ENCODE measurements around the gene TNP2. TPM values are rescaled to one million over a fixed set of nuclear protein-coding genes. Genes with fewer than 3 reads are reported as not detected.

TNP2 gene
- total and polyA plus RNA-seq, 2 experiments from 2014 or later: not detected

DNA sequence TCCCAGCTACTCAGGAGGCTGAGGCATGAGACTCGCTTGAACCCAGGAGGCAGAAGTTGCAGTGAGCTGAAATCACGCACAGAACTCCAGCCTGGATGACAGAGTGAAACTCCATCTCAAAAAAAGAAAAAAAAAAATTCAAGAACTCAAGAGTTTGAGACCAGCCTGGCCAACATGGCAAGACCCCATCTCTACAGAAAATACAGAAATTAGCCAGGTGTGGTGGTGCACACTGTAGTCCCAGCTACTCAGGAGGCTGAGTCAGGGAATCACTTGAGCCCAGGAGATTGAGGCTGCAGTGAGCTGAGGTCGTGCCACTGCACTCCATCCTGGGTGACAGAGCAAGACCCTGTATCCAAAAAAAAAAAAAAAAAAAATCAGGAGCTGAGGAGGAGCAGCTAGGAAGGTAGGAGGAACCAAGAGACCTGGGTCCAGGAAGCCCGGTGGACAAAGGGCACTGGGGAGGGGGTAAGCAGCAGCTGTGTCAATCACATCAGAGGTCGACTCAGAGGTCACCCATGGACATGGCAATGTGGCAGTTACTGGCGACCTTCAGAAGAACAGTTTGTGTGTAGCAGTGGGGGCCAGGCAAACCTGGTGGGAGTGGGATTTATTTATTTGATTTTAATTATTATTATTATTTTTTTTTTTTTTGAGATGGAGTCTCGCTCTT is 23.1 kb upstream of the TNP2 start:
- Mint-ChIP-seq H3K27ac (no peak overlapping the region), H3K9me3 (no peaks in the 10 kb centered on the region), H3K27me3 (ENCODE audit: insufficient read depth, low read depth, poor library complexity) (peaks cover 4% of the 10 kb centered on the region), H3K36me3 (ENCODE audit: low read depth) (no peaks in the 10 kb centered on the region), H3K4me3 (no peak overlapping the region), H3K4me1 (peaks cover 24% of the 10 kb centered on the region)
- peaks cover 12% of the 10 kb centered on the region for H3K4me1 ChIP-seq (ENCODE audit: insufficient read depth)
- no peak overlapping the region for H2AFZ ChIP-seq
- H3K36me3 ChIP-seq (ENCODE audit: insufficient read depth): no peaks in the 10 kb centered on the region
- DNase-seq (ENCODE audit: low spot score): no peak
- no peak overlapping the region for H3K27ac ChIP-seq (ENCODE audit: low read depth)
- no peaks in the 10 kb centered on the region for H3K27me3 ChIP-seq (ENCODE audit: insufficient read depth)
- H3K4me3 ChIP-seq: no peak overlapping the region
- H3K79me2 ChIP-seq (replicated peaks; ENCODE audit: insufficient read depth): no peaks in the 10 kb centered on the region
- TF ChIP-seq, protein P1, sequence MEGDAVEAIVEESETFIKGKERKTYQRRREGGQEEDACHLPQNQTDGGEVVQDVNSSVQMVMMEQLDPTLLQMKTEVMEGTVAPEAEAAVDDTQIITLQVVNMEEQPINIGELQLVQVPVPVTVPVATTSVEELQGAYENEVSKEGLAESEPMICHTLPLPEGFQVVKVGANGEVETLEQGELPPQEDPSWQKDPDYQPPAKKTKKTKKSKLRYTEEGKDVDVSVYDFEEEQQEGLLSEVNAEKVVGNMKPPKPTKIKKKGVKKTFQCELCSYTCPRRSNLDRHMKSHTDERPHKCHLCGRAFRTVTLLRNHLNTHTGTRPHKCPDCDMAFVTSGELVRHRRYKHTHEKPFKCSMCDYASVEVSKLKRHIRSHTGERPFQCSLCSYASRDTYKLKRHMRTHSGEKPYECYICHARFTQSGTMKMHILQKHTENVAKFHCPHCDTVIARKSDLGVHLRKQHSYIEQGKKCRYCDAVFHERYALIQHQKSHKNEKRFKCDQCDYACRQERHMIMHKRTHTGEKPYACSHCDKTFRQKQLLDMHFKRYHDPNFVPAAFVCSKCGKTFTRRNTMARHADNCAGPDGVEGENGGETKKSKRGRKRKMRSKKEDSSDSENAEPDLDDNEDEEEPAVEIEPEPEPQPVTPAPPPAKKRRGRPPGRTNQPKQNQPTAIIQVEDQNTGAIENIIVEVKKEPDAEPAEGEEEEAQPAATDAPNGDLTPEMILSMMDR (conservative IDR thresholded peaks at IDR 0.05; ENCODE audit: low read depth in 2 of 2): no peak
- TF ChIP-seq ZNF114 (CRISPR knock-in tag; IDR thresholded peaks at IDR 0.05) (no peak), EZH2phosphoT487 (IDR thresholded peaks at IDR 0.05; ENCODE audit: unreplicated experiment) (no peak), JUNB (IDR thresholded peaks at IDR 0.05; ENCODE audit: unreplicated experiment) (no peak), ZNF462 (CRISPR knock-in tag; IDR thresholded peaks at IDR 0.05) (no peak), NANOG (IDR thresholded peaks at IDR 0.05; ENCODE audit: borderline replicate concordance) (no peak), STAT1 (IDR thresholded peaks at IDR 0.05; ENCODE audit: unreplicated experiment) (no peak), POLR2AphosphoS5 (IDR thresholded peaks at IDR 0.05; ENCODE audit: low read depth) (no peak)
- TF ChIP-seq, protein P2, sequence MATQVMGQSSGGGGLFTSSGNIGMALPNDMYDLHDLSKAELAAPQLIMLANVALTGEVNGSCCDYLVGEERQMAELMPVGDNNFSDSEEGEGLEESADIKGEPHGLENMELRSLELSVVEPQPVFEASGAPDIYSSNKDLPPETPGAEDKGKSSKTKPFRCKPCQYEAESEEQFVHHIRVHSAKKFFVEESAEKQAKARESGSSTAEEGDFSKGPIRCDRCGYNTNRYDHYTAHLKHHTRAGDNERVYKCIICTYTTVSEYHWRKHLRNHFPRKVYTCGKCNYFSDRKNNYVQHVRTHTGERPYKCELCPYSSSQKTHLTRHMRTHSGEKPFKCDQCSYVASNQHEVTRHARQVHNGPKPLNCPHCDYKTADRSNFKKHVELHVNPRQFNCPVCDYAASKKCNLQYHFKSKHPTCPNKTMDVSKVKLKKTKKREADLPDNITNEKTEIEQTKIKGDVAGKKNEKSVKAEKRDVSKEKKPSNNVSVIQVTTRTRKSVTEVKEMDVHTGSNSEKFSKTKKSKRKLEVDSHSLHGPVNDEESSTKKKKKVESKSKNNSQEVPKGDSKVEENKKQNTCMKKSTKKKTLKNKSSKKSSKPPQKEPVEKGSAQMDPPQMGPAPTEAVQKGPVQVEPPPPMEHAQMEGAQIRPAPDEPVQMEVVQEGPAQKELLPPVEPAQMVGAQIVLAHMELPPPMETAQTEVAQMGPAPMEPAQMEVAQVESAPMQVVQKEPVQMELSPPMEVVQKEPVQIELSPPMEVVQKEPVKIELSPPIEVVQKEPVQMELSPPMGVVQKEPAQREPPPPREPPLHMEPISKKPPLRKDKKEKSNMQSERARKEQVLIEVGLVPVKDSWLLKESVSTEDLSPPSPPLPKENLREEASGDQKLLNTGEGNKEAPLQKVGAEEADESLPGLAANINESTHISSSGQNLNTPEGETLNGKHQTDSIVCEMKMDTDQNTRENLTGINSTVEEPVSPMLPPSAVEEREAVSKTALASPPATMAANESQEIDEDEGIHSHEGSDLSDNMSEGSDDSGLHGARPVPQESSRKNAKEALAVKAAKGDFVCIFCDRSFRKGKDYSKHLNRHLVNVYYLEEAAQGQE (IDR thresholded peaks at IDR 0.05; ENCODE audit: unreplicated experiment): no peak
- TF ChIP-seq, protein P3, sequence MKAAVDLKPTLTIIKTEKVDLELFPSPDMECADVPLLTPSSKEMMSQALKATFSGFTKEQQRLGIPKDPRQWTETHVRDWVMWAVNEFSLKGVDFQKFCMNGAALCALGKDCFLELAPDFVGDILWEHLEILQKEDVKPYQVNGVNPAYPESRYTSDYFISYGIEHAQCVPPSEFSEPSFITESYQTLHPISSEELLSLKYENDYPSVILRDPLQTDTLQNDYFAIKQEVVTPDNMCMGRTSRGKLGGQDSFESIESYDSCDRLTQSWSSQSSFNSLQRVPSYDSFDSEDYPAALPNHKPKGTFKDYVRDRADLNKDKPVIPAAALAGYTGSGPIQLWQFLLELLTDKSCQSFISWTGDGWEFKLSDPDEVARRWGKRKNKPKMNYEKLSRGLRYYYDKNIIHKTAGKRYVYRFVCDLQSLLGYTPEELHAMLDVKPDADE (IDR thresholded peaks at IDR 0.05): no peak
- H3K4me2 ChIP-seq: no peak overlapping the region
- H3K9me2 ChIP-seq (ENCODE audit: insufficient read depth): no peaks in the 10 kb centered on the region
- H4K20me1 ChIP-seq (replicated peaks; ENCODE audit: insufficient read depth): no peaks in the 10 kb centered on the region
- no peak for ATAC-seq
- peaks cover 5% of the 10 kb centered on the region; the same call in 1 of the 2 replicates for H3F3A ChIP-seq (replicated peaks; ENCODE audit: low read depth)
